ENCODE data around the gene APELA.
"Not testable (repeated sequence)": the region's sequence is repeated elsewhere in the genome, so short reads cannot be mapped to it uniquely, and the experiment has no call there.

Gene APELA

DNA sequence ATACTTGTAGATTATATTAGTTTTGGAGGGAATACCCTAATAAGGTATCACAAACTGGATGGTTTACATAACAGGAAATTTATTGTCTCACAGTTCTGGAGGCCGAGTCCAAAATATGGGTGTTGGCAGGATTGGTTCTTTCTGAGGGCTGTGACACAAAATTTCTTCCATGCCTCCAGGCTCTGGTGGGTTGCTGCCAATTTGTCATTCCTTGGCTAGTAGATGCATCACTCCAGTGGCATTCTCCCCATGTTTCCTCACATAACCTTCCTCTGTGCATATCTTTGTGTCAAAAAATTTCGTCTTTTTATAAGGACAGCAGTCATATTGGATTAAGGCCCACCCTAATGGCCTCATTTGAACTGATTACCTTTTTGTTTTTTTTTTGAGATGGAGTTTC is 49.3 kb downstream of the APELA start:
- no peak for DNase-seq

GRCh38 chr4:164927101-164927500 is 50.1 kb downstream of the APELA start:
- DNase-seq: not testable (repeated sequence)

DNA sequence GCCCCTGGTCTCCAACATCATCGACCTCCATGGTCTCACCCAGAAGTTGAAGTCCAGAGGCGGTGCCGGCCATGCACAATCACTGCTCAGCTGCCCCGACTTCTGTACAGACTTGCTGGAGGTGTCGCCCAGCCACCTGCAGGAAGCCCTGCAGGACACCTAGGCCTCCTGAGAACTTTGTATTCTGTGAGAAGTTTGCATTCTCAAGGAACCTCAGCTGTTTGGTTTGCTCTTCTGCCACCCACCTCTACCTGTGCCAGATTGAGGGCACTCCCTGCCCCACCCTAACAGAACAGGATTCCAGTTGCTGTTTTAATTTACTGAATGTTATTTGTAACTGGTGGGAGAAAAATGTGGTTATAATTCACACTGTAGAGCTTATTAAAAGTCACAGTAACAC is 53.7 kb downstream of the APELA start:
- no peak for DNase-seq

- DNase-seq: no peak
These were observed 54.8 kb downstream of the APELA start for GRCh38 chr4:164931551-164932324.

DNA sequence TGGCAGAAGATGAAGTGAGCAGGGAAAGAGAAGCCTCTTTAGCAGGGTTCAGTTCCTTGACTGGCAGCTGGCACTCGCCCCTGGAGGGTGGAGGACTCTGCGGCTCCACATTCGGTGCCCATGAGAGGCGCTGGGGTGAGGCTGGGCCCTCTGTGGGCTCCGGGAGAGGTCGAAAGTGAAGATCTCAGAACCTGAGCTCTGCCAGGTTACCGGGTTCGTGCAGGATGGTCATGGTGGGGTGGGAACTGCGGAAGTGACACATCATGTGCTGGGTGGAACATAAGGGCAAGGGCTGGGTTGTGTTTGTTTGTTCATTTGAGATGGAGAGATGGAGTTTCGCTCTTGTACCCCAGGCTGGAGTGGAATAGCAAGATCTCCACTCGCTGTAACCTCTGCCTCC is 56.3 kb downstream of the APELA start:
- DNase-seq: no peak

DNA sequence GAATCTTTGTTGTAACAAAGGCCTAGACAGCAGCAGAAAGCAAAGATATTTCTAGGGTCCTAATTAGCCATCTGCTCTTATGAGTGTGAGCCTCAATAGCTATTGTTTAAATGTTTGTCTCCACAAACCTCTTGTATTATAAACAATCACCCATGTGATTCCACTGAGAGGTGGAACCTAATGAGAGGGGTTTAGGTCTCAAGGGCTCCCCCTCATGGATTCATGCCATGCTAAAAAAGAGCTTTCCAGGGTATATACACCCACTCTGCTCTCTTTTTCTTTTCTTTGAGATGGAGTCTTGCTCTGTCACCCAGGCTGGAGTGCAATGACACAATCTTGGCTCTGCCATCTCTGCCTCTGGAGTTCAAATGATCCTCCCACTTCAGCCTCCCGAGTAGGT is 58.4 kb downstream of the APELA start:
- no peak for DNase-seq

DNA sequence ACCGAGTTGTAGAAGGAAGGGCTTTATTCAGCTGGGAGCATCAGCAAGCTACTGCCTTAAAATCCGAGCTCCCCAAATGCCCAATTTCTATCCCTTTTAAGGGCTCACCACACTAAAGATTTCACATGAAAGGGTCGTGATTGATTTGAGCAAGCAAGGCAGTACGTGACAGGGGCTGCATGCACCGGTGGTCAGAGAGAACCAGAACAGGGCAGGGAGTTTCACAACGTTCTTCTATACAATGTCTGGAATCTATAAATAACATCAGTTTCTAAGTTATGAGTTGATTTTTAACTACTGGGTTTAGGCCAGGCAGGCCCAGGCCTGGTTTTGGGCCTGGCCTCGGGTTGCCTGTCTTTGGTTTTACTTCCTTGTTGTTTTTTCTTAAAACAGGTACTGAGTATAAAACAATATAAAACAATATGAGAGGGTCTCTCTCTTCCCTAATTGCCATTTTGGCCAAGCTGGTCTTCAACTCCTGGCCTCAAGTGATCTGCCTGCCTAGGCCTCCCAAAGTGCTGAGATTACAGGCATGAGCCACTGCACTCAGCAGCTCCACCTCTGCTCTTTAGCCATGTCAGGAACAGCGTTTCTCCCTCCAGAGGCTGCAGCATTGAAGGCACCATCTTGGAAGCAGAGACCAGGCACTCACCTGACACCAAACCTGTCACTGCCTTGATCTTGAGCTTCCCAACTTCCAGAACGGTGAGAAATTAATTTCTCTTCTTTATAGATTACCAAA is 59.1 kb downstream of the APELA start:
- DNase-seq: not testable (repeated sequence)

GRCh38 chr4:164937576-164938270 is 60.7 kb downstream of the APELA start:
- no peak for DNase-seq

- no peak for DNase-seq
These were observed 66.2 kb downstream of the APELA start for GRCh38 chr4:164943192-164943591.

GRCh38 chr4:164945146-164945545 is 68.2 kb downstream of the APELA start:
- no peak for DNase-seq

DNA sequence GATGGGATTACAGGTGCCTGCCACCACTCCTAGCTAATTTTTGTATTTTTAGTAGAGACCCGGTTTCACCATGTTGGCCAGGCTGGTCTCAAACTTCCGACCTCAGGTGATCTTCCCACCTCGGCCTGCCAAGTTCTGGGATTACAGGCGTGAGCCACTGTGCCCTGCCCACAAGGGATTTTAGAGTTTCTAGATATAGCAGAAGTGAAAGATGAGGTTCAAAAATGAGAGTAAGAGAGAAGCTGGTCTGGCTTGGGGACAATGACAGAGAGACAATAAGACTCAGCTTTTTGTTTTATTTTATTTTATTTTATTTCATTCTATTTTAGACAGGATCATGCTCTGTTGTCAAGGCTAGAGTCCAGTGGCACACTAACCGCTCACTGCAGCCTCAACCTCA is 69.8 kb downstream of the APELA start:
- no peak for DNase-seq
